Activated CD8-positive, alpha-beta memory T cell treated with anti-CD3 and anti-CD28 coated beads, Interleukin-2, amount 50 U/mL, for 24 hours (primary cell): ENCODE results near the gene ASB12.

ENCODE experiments used
- DNase-seq: peaks from one replicate; pipeline ENCODE4 v3.0.0-alpha.2; 2020; ENCODE audit errors: extremely low read depth

ASB12 gene

GRCh38 chrX:64186974-64187761 lies 43.2 kb downstream of the ASB12 start:
- no peak for DNase-seq

GRCh38 chrX:64184396-64184795 lies 46.0 kb downstream of the ASB12 start:
- no peak for DNase-seq

DNA sequence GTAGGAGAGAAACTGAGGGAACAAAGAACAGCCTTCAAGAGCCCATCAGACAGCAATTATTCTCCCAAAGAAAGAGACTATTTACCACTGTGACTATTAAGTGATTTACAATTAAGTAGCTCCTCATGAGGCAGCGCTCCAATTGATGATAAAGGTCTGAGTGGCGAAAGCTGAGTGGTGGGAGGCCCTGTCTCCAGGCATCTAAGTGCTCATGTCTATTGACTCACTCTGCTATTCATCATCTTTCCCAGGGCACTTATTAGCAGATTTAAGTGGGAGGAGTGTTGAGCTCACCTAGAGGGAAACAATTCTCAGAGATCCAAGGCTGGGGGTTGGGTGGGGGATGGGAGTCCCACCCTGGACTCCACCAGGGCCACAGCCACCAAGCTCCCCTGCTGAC lies 48.2 kb downstream of the ASB12 start:
- DNase-seq = no peak

- DNase-seq = no peak
Measured at GRCh38 chrX:64176876-64177275, 53.5 kb downstream of the ASB12 start.
